ENCODE measurements around the gene CNOT1.
A peak's percentile ranks its signal among the peaks of the same experiment; 100 is the strongest.

CNOT1 gene

GRCh38 chr16:58499092-58499511 is 130.5 kb downstream of the CNOT1 start:
- H3K9me3 ChIP-seq (ENCODE audit: control insufficient read depth, insufficient read depth, low read depth, low read length), result no peaks in the 10 kb centered on the region
- peaks cover 5% of the 10 kb centered on the region for H3K4me1 ChIP-seq (ENCODE audit: control insufficient read depth, insufficient read depth, low read length)
- TF ChIP-seq EGR2 (tag by site-specific recombination; IDR thresholded peaks at IDR 0.05; ENCODE audit: low read depth), result no peak
- no peak for TF ChIP-seq ZNF501 (tag by site-specific recombination; IDR thresholded peaks at IDR 0.05)
- no peak for TF ChIP-seq YY1 (tag by site-specific recombination; IDR thresholded peaks at IDR 0.05)
- no peak for TF ChIP-seq CTCF (tag by site-specific recombination; IDR thresholded peaks at IDR 0.05)
- TF ChIP-seq IKZF3 (tag by site-specific recombination; IDR thresholded peaks at IDR 0.05), result no peak
- TF ChIP-seq ELK4 (IDR thresholded peaks at IDR 0.05; ENCODE audit: borderline replicate concordance, low read depth, low read length), result no peak
- no peak for TF ChIP-seq ZNF791 (tag by site-specific recombination; IDR thresholded peaks at IDR 0.05)
- no peak for TF ChIP-seq BCL6B (tag by site-specific recombination; IDR thresholded peaks at IDR 0.05)
- TF ChIP-seq KLF1 (tag by site-specific recombination; IDR thresholded peaks at IDR 0.05), result no peak
- TF ChIP-seq MYNN (tag by site-specific recombination; IDR thresholded peaks at IDR 0.05; ENCODE audit: borderline replicate concordance), result no peak
- TF ChIP-seq ZNF473 (tag by site-specific recombination; IDR thresholded peaks at IDR 0.05), result no peak
- TF ChIP-seq ZNF133 (tag by site-specific recombination; IDR thresholded peaks at IDR 0.05), result no peak
- TF ChIP-seq ZNF555 (tag by site-specific recombination; conservative IDR thresholded peaks at IDR 0.05), result no peak
- no peak for TF ChIP-seq ZNF280C (tag by site-specific recombination; IDR thresholded peaks at IDR 0.05)
- TF ChIP-seq ZNF768 (tag by site-specific recombination; IDR thresholded peaks at IDR 0.05), result no peak
- no peak for TF ChIP-seq ZNF626 (tag by site-specific recombination; IDR thresholded peaks at IDR 0.05)
- CTCF ChIA-PET, result interaction anchor here (0.6 to 2.2 kb wide), 2 partner anchors 13 to 232 kb away, joined by 3 to 5 read pairs; no protein-coding TSS in a partner anchor
- peaks cover 0 to under 1% of the 10 kb centered on the region in 2 experiments; a peak in 1 of 3 replicates for H3K36me3 ChIP-seq (ENCODE audit: control insufficient read depth in 2 of 2, insufficient read depth in 1 of 2, low read length in 2 of 2)
- H3K4me3 ChIP-seq (ENCODE audit: low read depth, low read length), result no peak overlapping the region
- POLR2A ChIA-PET, result interaction anchor here (1.3 kb wide), 1 partner anchor 21 kb away, joined by 5 read pairs; no protein-coding TSS in a partner anchor
- H3K27ac ChIP-seq (ENCODE audit: extremely low read depth, low read depth, low read length), result no peak overlapping the region

- POLR2A ChIA-PET, result no interaction called here
- Histone ChIP-seq H3K4me3 (ENCODE audit: low read depth, low read length) (no peak overlapping the region), H3K36me3 (ENCODE audit: control insufficient read depth in 2 of 2, insufficient read depth in 1 of 2, low read length in 2 of 2) (no peaks in the 10 kb centered on the region), H3K27ac (ENCODE audit: extremely low read depth, low read depth, low read length) (no peak overlapping the region), H3K4me1 (ENCODE audit: control insufficient read depth, insufficient read depth, low read length) (peaks cover 5% of the 10 kb centered on the region), H3K9me3 (ENCODE audit: control insufficient read depth, insufficient read depth, low read depth, low read length) (no peaks in the 10 kb centered on the region)
- TF ChIP-seq ZNF580 (tag by site-specific recombination; IDR thresholded peaks at IDR 0.05) (0 out of 2 replicates have a peak, but pooled peaks have one; percentile 31), ZNF768 (tag by site-specific recombination; IDR thresholded peaks at IDR 0.05) (peak; percentile 91), ZNF18 (tag by site-specific recombination; IDR thresholded peaks at IDR 0.05) (no peak)
- CTCF ChIA-PET, result no interaction called here
Observed at GRCh38 chr16:58498341-58499091, 131.1 kb downstream of the CNOT1 start.
